Measurements from ENCODE around the gene TCF15.

DNA sequence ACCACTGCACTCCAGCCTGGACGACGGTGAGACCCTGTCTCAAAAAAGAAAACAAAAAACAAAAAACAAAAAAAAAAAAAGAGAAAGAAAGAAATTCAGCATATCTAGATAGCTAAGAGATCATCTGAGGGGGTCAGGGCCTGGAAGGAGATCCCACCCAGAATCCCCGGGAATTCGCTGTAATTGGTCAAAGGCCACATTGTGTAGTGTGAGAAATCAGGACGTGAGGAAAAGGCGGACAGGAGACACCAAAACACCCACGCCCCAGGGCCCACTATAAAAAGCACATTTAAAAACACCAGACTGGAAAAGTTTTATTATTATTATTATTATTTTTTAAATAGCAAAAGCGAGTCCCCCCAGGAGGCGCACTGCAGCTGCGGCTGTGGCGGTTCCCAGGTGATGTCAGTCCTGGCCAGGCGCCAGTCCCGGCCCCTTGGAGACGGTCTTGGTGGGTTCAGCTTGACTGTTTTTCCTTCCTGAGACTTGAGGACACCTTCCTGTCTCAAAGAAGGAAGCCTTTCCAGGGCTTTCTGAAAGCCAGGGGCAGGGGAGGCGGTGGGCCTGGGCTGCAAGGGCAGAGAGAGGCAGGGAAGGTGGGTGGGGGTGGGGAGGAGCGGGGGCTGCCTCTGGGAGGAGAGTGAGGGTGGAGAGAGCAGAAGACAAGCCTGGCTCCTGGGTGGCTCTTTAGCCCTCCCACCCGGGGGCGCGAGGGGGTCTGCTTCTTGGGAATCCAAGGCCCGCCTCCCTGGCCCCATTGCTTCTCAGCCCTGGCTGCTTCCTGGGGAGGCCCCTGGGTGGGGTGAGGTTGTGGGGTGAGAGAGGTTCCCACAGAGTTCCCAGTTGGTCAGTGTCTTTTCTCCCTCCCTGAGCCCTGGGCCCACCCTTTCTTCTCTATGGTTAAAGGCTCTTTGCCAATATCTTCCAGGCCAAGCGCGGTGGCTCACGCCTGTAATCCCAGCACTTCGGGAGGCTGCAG lies 14.5 kb downstream of the TCF15 start:
- TF ChIP-seq, protein P1, sequence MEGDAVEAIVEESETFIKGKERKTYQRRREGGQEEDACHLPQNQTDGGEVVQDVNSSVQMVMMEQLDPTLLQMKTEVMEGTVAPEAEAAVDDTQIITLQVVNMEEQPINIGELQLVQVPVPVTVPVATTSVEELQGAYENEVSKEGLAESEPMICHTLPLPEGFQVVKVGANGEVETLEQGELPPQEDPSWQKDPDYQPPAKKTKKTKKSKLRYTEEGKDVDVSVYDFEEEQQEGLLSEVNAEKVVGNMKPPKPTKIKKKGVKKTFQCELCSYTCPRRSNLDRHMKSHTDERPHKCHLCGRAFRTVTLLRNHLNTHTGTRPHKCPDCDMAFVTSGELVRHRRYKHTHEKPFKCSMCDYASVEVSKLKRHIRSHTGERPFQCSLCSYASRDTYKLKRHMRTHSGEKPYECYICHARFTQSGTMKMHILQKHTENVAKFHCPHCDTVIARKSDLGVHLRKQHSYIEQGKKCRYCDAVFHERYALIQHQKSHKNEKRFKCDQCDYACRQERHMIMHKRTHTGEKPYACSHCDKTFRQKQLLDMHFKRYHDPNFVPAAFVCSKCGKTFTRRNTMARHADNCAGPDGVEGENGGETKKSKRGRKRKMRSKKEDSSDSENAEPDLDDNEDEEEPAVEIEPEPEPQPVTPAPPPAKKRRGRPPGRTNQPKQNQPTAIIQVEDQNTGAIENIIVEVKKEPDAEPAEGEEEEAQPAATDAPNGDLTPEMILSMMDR (IDR thresholded peaks at IDR 0.05 in 4 of 5, conservative IDR thresholded peaks at IDR 0.05 in 1 of 5) = peak in 1 of 5 experiments; percentile 11
- no peak for TF ChIP-seq POLR2A (IDR thresholded peaks at IDR 0.05)

All from gastrocnemius medialis (tissue), 4 donors.